CD4-positive, alpha-beta T cell treated with Interleukin-2 at 100 ng/mL for 4 hours (primary cell): Measurements from ENCODE around the gene CACNA1A.
"Not testable (repeated sequence)": the region's sequence is repeated elsewhere in the genome, so short reads cannot be mapped to it uniquely, and the experiment has no call there.

Experiments
- DNase-seq: peaks from one replicate; pipeline ENCODE4 v3.0.0-alpha.2; 2020; ENCODE audit warnings: low spot score

Gene CACNA1A

GRCh38 chr19:13198634-13199033 lies 307.6 kb downstream of the CACNA1A start:
- no peak for DNase-seq

DNA sequence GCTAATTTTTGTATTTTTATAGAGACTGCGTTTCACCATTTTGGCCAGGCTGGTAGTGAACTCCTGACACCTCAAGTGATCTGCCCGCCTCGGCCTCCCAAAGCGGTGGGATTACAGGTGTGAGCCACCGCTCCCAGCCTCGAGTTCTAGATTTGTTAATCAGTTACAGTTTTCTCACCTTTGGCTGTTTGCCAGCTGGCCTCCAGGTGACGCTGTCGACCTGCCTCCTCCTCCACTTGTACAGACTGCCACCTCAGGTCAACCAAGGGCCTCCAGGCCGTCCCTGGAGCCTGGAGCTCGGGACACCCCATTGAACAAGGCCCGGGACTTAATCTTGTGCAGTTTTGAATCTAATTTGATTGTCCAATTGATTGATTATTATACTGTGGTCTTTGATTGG lies 310.6 kb downstream of the CACNA1A start:
- DNase-seq: peak; percentile 78

- DNase-seq: no peak
Measured at GRCh38 chr19:13190781-13191540, 315.3 kb downstream of the CACNA1A start.

GRCh38 chr19:13189600-13189999 lies 316.7 kb downstream of the CACNA1A start:
- no peak for DNase-seq

DNA sequence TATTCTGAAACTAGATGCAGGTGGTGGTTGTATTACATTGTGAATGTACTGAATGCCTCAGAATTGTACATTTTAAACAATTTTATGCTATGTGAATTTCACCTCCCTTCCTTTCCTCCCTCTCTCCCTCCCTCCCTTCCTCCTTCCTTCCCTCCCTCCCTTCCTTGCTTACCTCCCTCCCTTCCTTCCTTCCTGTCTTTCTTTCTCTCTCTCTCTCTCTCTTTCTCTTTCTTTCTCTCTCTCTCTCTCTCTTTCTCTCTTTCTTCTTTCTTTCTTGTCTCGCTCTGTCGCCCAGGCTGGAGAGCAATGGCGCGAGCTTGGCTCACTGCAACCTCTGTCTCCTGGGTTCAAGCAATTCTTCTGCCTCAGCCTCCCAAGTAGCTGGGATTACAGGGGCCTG lies 318.9 kb downstream of the CACNA1A start:
- DNase-seq: no peak

DNA sequence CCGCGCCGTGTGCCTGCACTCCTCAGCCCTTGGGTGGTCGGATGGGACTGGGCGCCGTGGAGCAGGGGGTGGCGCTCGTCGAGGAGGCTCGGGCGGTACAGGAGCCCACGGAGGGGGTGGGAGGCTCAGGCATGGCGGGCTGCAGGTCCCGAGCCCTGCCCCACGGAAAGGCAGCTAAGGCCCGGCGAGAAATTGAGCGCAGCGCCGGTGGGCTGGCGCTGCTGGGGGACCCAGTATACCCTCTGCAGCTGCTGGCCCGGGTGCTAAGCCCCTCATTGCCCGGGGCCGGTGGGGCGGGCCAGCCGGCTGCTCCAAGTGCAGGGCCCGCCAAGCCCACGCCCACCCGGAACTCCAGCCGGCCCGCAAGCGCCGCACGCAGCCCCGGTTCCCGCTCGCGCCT lies 319.6 kb downstream of the CACNA1A start:
- not testable (repeated sequence) for DNase-seq

DNA sequence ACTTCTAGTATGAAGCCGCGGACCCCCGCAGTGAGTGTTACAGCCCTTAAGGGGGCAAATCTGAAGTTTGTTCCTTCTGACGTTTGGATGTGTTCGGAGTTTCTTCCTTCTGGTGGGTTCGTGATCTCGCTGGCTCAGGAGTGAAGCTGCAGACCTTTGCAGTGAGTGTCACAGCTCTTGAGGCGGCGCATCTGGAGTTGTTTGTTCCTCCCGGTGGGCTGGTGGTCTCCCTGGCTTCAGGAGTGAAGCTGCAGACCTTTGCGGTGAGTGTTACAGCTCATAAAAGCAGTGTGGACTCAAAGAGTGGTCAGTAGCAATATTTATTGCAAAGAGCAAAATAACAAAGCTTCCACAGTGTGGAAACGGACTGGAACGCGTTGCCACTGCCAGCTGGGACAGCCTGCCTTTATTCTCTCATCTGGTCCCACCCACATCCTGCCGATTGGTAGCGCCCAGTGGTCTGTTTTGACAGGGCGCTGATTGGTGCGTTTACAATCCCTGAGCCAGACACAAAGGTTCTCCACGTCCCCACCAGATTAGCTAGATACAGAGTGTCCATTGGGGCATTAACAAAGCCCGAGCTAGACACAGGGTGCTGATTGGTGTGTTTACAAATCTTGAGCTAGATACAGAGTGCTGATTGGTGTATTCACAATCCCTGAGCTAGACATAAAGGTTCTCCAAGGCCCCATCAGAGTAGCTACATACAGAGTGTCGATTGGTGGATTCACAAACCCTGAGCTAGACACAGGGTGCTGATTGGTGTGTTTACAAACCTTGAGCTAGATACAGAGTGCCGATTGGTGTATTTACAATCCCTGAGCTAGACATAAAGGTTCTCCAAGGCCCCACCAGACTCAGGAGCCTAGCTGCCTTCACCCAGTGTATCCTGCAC lies 320.3 kb downstream of the CACNA1A start:
- not testable (repeated sequence) for DNase-seq

GRCh38 chr19:13184926-13185325 lies 321.4 kb downstream of the CACNA1A start:
- not testable (repeated sequence) for DNase-seq

GRCh38 chr19:13181747-13182388 lies 324.4 kb downstream of the CACNA1A start:
- peak; percentile 40 for DNase-seq

GRCh38 chr19:13178291-13178690 lies 328.0 kb downstream of the CACNA1A start:
- DNase-seq: not testable (repeated sequence)

- DNase-seq: not testable (repeated sequence)
Measured at GRCh38 chr19:13177584-13177983, 328.7 kb downstream of the CACNA1A start.

GRCh38 chr19:13176345-13176744 lies 329.9 kb downstream of the CACNA1A start:
- DNase-seq: no peak

GRCh38 chr19:13173139-13173737 lies 333.0 kb downstream of the CACNA1A start:
- no peak for DNase-seq

DNA sequence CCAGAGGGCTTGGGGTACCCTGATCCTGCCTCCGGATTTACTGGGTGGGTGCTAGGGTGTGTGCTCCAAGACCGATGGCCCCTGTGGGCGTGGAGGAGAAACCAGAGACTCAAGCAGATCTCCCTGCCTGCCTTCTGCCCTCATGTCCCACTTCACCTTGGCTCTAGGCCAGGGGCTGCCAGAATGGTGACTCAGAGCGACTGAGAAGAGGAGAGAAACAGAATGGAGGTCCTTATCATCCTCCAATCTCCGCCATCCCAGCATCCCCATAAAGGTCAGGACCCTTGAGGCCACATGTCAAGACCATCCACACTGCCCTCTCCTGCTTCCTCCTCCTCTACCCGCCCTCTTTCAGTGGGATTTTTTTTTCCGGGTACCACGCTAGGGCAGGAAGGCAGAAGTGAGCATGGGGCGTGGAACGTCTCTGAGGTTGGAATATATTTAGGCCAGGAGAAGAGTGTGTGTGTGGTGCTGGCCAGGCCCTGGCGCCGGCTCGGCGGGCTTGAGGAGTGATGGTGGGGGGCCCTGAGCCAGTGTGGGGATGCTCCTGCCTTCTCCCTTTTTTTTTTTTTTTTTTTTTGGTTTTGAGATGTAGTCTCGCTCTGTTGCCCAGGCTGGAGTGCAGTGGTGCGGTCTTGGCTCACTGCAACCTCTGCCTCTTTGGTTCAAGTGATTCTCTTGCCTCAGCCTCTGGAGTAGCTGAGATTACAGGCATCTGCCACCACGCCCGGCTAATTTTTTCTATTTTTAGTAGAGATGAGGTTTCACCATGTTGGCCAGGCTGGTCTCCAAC lies 333.7 kb downstream of the CACNA1A start:
- DNase-seq: peak; percentile 90

DNA sequence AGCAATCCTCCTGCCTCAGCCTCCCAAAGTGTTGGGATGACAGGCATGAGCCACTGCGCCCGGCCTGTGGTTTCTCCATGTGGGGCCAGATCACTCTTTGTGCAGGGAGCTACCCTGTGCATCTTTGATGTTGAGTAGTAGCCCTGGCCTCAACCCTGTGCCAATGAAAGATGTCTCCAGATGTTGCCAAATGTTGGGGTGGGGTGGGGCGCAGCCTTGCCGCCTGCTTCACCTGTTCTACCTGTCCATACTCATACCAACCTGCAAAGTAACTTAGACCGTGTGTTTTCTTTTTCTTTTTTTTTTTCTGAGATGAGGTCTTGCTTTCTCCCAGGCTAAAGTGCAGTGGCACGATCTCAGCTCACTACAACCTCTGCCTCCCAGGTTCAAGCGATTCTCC lies 335.1 kb downstream of the CACNA1A start:
- no peak for DNase-seq

DNA sequence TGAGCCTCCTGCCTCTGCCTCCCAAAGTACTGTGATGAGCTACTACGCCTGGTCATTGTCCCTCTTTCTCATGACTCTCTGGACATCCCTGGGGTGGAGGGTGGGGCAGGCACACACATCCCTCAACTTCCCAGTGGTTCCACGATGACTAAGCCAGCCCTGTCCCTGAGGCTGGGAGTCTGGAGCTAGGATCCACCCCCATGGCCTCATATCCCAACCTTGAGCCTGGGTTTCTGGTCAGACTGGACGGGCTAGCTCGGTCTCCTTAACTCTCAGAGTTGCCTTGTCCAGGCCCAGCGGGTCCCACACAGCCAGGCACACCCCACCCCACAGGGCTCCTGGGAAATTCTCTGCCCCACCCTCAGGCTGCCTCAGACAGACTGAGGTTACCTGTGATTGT lies 336.5 kb downstream of the CACNA1A start:
- DNase-seq: no peak

- DNase-seq: not testable (repeated sequence)
Measured at GRCh38 chr19:13166151-13166550, 340.1 kb downstream of the CACNA1A start.

- no peak for DNase-seq
Measured at GRCh38 chr19:13165162-13165997, 340.9 kb downstream of the CACNA1A start.

GRCh38 chr19:13164343-13165161 lies 341.7 kb downstream of the CACNA1A start:
- peak; percentile 50 for DNase-seq
